Measurements from ENCODE around the gene NLRC4. TPM values are rescaled to one million over a fixed set of nuclear protein-coding genes. Genes with fewer than 3 reads are reported as not detected.

The NLRC4 gene
- total and polyA plus RNA-seq, 2 donors (not counting 3 experiments of a cell fraction or from before 2014, with no cell fraction given) = not detected

DNA sequence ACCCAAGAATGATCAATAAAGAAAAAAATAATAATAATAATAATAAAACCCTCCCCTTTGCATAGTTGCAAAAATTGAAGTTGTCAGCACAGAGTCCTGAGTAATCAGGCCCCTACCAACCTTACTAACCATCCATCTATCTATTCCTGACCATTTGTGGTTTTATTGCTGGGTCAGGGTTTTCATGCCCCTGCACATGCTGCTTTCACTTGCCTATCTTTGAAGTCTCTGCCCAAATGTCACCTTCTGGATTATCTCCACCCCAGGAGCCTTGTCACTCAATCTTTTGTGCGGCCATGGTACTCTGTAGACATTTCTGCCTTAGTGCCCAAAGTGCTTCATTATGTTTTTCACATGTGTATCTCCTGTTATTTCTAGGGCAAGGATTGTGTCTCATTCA, 63.9 kb downstream of the NLRC4 start:
- FAIRE-seq (no peak), DNase-seq (ENCODE audit: low read depth, low spot score) (no peak)
- H4K20me1 ChIP-seq (replicated peaks; ENCODE audit: control insufficient read depth, extremely low read depth, insufficient read depth, low read length) = no peaks in the 10 kb centered on the region
- H3K9me3 ChIP-seq (replicated peaks; ENCODE audit: control insufficient read depth, insufficient read depth, low read length) = no peaks in the 10 kb centered on the region
- no peaks in the 10 kb centered on the region for H3K79me2 ChIP-seq (ENCODE audit: control insufficient read depth, insufficient read depth, low read length)
- no peak overlapping the region for H3K9ac ChIP-seq (replicated peaks; ENCODE audit: extremely low read depth, insufficient read depth, low read length)
- H3K36me3 ChIP-seq (ENCODE audit: control insufficient read depth in 2 of 2, extremely low read depth in 1 of 2, insufficient read depth in 2 of 2, low read length in 2 of 2) = peaks cover 0 to 2% of the 10 kb centered on the region in 2 experiments
- no peaks in the 10 kb centered on the region for H3K27me3 ChIP-seq (ENCODE audit: control insufficient read depth in 2 of 2, insufficient read depth in 2 of 2, low read length in 2 of 2)
- intact Hi-C loops (cut with micrococcal nuclease) (no loop called here), dilution Hi-C loops (cut with MboI; ENCODE audit: extremely low pct_ligation_motif_present, low sequenced_read_pairs) (no loop called here)
- no peaks in the 10 kb centered on the region for H3K9me1 ChIP-seq (replicated peaks; ENCODE audit: control insufficient read depth, extremely low read depth, insufficient read depth, low read length)
- TF ChIP-seq FOS (IDR thresholded peaks at IDR 0.05; ENCODE audit: borderline replicate concordance, insufficient read depth, low read length) (no peak), JUN (IDR thresholded peaks at IDR 0.05; ENCODE audit: borderline replicate concordance, insufficient read depth, insufficient read length, low read depth) (no peak), EZH2 (IDR thresholded peaks at IDR 0.05; ENCODE audit: borderline replicate concordance, low read depth, low read length, severe bottlenecking) (no peak), POLR2A (IDR thresholded peaks at IDR 0.05; ENCODE audit: low read depth, low read length) (no peak), POLR2AphosphoS5 (IDR thresholded peaks at IDR 0.05; ENCODE audit: insufficient read depth, low read depth, low read length) (no peak), GATA2 (IDR thresholded peaks at IDR 0.05; ENCODE audit: insufficient read depth, insufficient read length, low read depth, low read length) (no peak), MYC (IDR thresholded peaks at IDR 0.05; ENCODE audit: low read depth, low read length) (no peak)
- TF ChIP-seq, protein P1, sequence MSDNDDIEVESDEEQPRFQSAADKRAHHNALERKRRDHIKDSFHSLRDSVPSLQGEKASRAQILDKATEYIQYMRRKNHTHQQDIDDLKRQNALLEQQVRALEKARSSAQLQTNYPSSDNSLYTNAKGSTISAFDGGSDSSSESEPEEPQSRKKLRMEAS (IDR thresholded peaks at IDR 0.05; ENCODE audit: insufficient read depth, insufficient read length) = no peak
- TF ChIP-seq, protein P2, sequence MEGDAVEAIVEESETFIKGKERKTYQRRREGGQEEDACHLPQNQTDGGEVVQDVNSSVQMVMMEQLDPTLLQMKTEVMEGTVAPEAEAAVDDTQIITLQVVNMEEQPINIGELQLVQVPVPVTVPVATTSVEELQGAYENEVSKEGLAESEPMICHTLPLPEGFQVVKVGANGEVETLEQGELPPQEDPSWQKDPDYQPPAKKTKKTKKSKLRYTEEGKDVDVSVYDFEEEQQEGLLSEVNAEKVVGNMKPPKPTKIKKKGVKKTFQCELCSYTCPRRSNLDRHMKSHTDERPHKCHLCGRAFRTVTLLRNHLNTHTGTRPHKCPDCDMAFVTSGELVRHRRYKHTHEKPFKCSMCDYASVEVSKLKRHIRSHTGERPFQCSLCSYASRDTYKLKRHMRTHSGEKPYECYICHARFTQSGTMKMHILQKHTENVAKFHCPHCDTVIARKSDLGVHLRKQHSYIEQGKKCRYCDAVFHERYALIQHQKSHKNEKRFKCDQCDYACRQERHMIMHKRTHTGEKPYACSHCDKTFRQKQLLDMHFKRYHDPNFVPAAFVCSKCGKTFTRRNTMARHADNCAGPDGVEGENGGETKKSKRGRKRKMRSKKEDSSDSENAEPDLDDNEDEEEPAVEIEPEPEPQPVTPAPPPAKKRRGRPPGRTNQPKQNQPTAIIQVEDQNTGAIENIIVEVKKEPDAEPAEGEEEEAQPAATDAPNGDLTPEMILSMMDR (IDR thresholded peaks at IDR 0.05; ENCODE audit: extremely low read depth in 1 of 2, insufficient read depth in 1 of 2, low read depth in 1 of 2, low read length in 2 of 2) = no peak
- H2AFZ ChIP-seq (ENCODE audit: low read depth, low read length) = no peak overlapping the region
- no peak overlapping the region for H3K4me3 ChIP-seq (replicated peaks in 1 of 3; ENCODE audit: insufficient read depth in 1 of 3, low read depth in 1 of 3, low read length in 3 of 3)
- no TSS peak for BruUV-seq (replicated peaks)
- H3K4me2 ChIP-seq (ENCODE audit: insufficient read depth, low read length) = no peak overlapping the region
- ChIA-PET CTCF (no interaction called here), POLR2A (no interaction called here)
- H3K4me1 ChIP-seq (ENCODE audit: control insufficient read depth, extremely low read depth, insufficient read depth, low read length) = no peaks in the 10 kb centered on the region
- no peak overlapping the region for H3K27ac ChIP-seq (ENCODE audit: insufficient read depth, low read depth, low read length)
